ENCODE data around the gene PCNX3. TPM values are rescaled to one million over a fixed set of nuclear protein-coding genes. Genes with fewer than 3 reads are reported as not detected.

The PCNX3 gene
- total RNA-seq, 4 donors from 2014 or later = 24.1 to 44.1 (median 34.4) TPM

DNA sequence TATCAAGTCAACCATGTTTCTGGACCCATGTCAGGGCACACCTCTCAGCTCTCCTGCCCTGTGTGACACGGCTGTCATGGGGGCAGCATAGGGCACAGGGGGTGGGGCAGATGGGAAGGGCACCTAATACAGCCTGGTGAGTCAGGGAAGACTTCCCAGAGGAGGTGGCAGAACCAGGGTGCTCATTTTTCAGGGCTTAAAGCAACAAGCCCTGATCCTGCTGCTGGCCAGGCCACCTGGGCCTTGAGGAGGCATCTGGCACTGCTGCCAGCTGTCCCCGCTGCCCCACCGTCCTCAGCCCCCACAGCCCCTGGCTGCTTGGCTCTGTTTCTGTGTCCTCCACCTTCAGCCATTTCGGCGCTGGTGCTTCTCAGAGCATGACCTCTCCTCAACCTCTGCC lies 5.9 kb upstream of the PCNX3 start:
- H3K4me3 ChIP-seq (ENCODE audit: low read depth, poor library complexity, severe bottlenecking) = no peak overlapping the region
- no peak for DNase-seq (ENCODE audit: low spot score in 2 of 2)
- intact Hi-C loops (cut with DNase I; ENCODE audit: low total_unique reads) = loop anchor here (5.0 kb wide), 1 partner anchor 32 kb away; the partner anchor contains the start of gene EHBP1L1
- no peak for TF ChIP-seq POLR2A (IDR thresholded peaks at IDR 0.05)
- TF ChIP-seq, protein P1, sequence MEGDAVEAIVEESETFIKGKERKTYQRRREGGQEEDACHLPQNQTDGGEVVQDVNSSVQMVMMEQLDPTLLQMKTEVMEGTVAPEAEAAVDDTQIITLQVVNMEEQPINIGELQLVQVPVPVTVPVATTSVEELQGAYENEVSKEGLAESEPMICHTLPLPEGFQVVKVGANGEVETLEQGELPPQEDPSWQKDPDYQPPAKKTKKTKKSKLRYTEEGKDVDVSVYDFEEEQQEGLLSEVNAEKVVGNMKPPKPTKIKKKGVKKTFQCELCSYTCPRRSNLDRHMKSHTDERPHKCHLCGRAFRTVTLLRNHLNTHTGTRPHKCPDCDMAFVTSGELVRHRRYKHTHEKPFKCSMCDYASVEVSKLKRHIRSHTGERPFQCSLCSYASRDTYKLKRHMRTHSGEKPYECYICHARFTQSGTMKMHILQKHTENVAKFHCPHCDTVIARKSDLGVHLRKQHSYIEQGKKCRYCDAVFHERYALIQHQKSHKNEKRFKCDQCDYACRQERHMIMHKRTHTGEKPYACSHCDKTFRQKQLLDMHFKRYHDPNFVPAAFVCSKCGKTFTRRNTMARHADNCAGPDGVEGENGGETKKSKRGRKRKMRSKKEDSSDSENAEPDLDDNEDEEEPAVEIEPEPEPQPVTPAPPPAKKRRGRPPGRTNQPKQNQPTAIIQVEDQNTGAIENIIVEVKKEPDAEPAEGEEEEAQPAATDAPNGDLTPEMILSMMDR (IDR thresholded peaks at IDR 0.05) = no peak
- WGBS, 2 donors = 75 to 77% methylated on average over 5 of the region's 5 CpGs

DNA sequence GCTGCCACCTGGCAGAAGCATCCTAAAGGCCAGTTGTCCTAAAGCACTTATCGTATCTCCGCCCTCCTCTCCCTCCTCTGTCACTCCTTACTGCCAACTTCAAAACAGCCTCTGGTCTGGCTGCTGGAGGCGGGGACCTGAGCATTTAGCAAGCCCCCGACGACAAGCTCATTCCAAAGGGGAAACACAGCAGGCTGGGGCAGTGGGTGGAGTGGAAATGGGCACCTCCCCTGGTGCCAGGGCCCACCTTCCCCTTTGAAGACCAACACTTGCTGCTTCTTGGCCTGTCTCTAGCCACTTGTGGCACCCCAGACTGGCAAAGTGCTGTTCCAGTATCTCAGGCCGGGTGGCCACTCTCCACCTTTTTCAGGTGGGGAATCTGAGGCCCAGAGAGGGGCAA lies 5.2 kb upstream of the PCNX3 start:
- TF ChIP-seq, protein P1 (IDR thresholded peaks at IDR 0.05) = no peak
- TF ChIP-seq POLR2A (IDR thresholded peaks at IDR 0.05) = no peak
- H3K4me3 ChIP-seq (ENCODE audit: low read depth, poor library complexity, severe bottlenecking) = no peak overlapping the region
- 48 to 50% methylated on average over 6 of the region's 6 CpGs for WGBS, 2 donors
- no peak for DNase-seq (ENCODE audit: low spot score in 2 of 2)
- intact Hi-C loops (cut with DNase I; ENCODE audit: low total_unique reads) = loop anchor here (5.0 kb wide), 1 partner anchor 33 kb away; the partner anchor contains the start of gene EHBP1L1

DNA sequence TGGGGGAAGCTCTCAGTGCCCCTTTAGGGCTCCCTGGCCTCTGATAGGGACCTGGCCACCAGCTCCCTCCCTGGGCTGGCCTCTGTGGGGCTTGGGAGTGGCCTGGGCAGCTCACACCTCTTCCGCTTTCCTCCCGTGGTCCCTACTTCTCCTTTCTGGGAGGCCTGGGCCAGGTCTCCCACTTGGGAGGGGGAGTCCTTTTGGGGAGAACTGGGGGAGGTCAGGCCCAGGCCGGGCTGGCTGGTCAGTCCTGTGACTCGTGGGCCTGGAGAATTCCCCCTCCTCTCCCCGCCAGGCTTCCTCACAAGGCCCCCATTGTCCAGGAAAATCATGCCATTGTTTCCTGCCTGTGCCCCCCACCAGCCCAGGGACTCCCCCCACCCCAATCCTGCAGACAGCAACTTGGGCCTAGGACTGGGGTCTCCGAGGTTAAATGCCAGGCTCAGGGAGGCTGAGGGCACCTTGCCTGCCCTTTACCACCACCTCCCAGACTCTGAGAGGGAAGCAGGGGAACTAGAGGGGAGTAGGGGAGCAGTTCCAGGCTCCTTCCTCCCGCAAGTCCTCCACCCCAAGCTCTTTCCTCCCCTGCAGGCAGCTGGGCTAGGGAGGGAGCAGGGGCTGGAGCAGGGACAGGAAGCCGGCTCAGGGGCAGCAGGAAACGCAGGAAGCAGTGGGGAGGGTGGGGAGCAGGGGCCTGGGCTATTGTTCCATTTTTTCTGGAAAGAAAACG lies 4.4 kb upstream of the PCNX3 start:
- intact Hi-C loops (cut with DNase I; ENCODE audit: low total_unique reads) = loop anchor here (5.0 kb wide), 1 partner anchor 34 kb away; the partner anchor contains the start of gene EHBP1L1

DNA sequence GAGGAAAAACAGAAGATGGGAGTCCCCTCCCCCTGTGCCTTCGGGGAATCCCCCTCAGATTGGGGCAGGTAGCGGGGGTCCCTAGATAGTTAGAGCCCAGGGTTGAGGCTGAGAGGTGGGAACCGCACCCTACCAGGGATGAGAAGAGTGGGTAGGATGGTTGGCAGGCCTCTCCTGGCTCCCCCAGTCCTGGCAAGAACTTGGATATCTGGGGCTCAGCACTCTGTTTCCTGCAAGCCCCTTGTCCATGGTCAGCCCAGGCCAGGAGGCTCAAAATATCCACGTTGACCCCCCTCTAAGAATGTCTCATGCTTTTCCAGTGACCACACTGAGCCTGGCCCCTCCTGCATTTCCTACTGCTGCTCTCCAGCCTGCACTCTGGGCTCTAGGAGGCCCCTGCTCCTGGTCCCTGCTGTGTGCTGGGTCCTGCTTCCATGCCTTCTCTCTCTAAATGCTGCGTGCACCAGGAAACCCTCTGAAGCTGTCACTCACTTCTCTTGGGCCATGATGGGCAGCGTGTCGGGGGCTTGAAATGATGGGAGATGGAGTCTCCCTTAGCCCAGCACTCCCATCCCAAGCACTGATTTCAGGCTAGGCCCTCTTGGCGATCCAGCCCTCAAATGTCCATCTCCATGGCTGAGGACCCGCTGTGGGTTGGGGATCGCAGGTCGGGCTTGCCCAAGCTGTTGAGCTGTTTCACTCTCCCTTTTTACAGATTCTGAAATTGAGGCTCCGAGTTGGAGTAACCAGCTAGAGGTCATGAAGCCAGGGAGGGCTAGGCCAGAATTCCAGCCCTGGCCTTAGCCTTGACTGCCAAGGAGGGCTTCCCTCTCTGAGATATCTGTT lies 3.6 kb upstream of the PCNX3 start:
- 70 to 76% methylated on average over 12 of the region's 12 CpGs for WGBS, 2 donors

More for the DNA sequence above, 4.4 kb upstream of the PCNX3 start:
- no peak overlapping the region for H3K4me3 ChIP-seq (ENCODE audit: low read depth, poor library complexity, severe bottlenecking)
- TF ChIP-seq POLR2A (IDR thresholded peaks at IDR 0.05) = no peak
- TF ChIP-seq, protein P1 (IDR thresholded peaks at IDR 0.05) = no peak
- 51 to 57% methylated on average over 9 to 10 of the region's 10 CpGs for WGBS, 2 donors
- peak in 1 of 2 donors; percentile 40 for DNase-seq (ENCODE audit: low spot score in 2 of 2)

DNA sequence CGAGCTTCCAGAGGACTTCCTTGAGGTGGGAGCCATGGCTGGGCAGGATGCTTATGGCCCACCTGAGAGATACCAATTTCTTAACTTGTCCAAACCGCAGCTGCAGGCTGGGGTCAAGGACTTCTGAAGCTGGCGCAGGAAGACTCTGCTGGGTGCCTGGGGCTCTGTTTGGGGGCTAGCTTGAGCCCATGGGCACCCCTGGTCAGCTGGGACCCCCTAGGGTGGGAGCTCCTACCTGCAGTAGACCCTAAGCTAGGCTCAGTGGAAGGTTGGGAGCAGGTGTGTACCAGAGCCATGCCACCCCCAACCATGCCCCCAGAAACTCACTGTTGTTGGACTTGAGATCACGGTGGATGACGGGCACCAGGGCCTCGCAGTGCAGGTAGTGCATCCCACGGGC lies 2.9 kb upstream of the PCNX3 start:
- DNase-seq (ENCODE audit: low spot score in 2 of 2) = no peak
- intact Hi-C loops (cut with DNase I; ENCODE audit: low total_unique reads) = loop anchor here (5.0 kb wide), 1 partner anchor 35 kb away; the partner anchor contains the start of gene EHBP1L1
- 58 to 72% methylated on average over 3 to 7 of the region's 7 CpGs for WGBS, 2 donors
- H3K4me3 ChIP-seq (ENCODE audit: low read depth, poor library complexity, severe bottlenecking) = no peak overlapping the region
- TF ChIP-seq, protein P1 (IDR thresholded peaks at IDR 0.05) = no peak
- no peak for TF ChIP-seq POLR2A (IDR thresholded peaks at IDR 0.05)

More for the DNA sequence above, 3.6 kb upstream of the PCNX3 start:
- no peak for TF ChIP-seq POLR2A (IDR thresholded peaks at IDR 0.05)
- TF ChIP-seq, protein P1 (IDR thresholded peaks at IDR 0.05) = no peak
- intact Hi-C loops (cut with DNase I; ENCODE audit: low total_unique reads) = loop anchor here (5.0 kb wide), 1 partner anchor 35 kb away; the partner anchor contains the start of gene EHBP1L1
- no peak overlapping the region for H3K4me3 ChIP-seq (ENCODE audit: low read depth, poor library complexity, severe bottlenecking)
- DNase-seq (ENCODE audit: low spot score in 2 of 2) = no peak
